Kidney (tissue), 14 donors: ENCODE measurements around the gene TTBK2. TPM values are rescaled to one million over a fixed set of nuclear protein-coding genes. Genes with fewer than 3 reads are reported as not detected.

Experiments
- DNase-seq, 5 donors: peaks; one replicate each; pipeline ENCODE4 v3.0.0-alpha.2; 2013 to 2020
- FAIRE-seq: peaks from 2 replicates; lab custom pipeline; 2012; peaks lifted over from hg19 to GRCh38; lab: Jason Lieb, UNC
- H3K27ac ChIP-seq, 2 donors: one replicate each; pipeline ENCODE4 v1.7.0; 2013; ENCODE audit warnings: low read depth in 2 of 2, low read length in 2 of 2, inconsistent platforms in 1 of 2
- H3K27me3 ChIP-seq: one replicate; pipeline ENCODE4 v1.7.1; 2013; ENCODE audit warnings: low read length, inconsistent platforms; ENCODE audit not compliant: control insufficient read depth, insufficient read depth
- H3K36me3 ChIP-seq, 3 donors: one replicate each; pipeline versions ENCODE4 v1.7.0 to v1.7.1; 2013; ENCODE audit warnings: low read length in 3 of 3, control low read depth in 1 of 3, inconsistent platforms in 1 of 3; ENCODE audit not compliant: insufficient read depth in 3 of 3, control insufficient read depth in 2 of 3
- H3K4me1 ChIP-seq, 3 donors: one replicate each; pipeline versions ENCODE4 v1.7.0 to v1.7.1; 2013; ENCODE audit warnings: low read length in 3 of 3, inconsistent platforms in 1 of 3, low read depth in 1 of 3; ENCODE audit not compliant: control insufficient read depth in 2 of 3, insufficient read depth in 2 of 3
- H3K4me3 ChIP-seq, 3 donors: one replicate each; pipeline versions ENCODE4 v1.7.0 to v1.8.1; 2013; ENCODE audit warnings: low read length in 3 of 3, control low read depth in 1 of 3, inconsistent platforms in 1 of 3
- H3K9ac ChIP-seq, 3 donors: one replicate each; pipeline versions ENCODE4 v1.7.0 to v1.7.1; 2013; ENCODE audit warnings: low read length in 3 of 3, control low read depth in 1 of 3, inconsistent platforms in 1 of 3
- H3K9me3 ChIP-seq, 3 donors: one replicate each; pipeline versions ENCODE4 v1.7.0 to v1.7.1; 2013; ENCODE audit warnings: low read length in 3 of 3, control low read depth in 1 of 3, inconsistent platforms in 1 of 3; ENCODE audit not compliant: control insufficient read depth in 2 of 3, insufficient read depth in 1 of 3
- CTCF ChIP-seq: IDR thresholded peaks from 3 replicates; pipeline ENCODE4 v1.5.1; 2012; ENCODE audit warnings: mild to moderate bottlenecking, moderate library complexity, borderline replicate concordance; ENCODE audit not compliant: insufficient read depth; ENCODE audit errors: extremely low read depth
- intact Hi-C: fragments of 100-400 bp; cut with DNase I; formaldehyde crosslinking; loops from one replicate; pipeline ENCODE4 v1.11.1; 2022
- polyA plus RNA-seq: library from polyadenylated mRNA; stranded (reverse); fragments of 350-450 nt; fragmentation: Illumina TruSeq; extraction: RNeasy Lipid Tissue Mini Kit (QIAGEN cat#74804); gene quantifications from one replicate; pipeline ENCODE4 v1.2.3, GENCODE V29; 2014; ENCODE audit warnings: low read depth, low replicate concordance; ENCODE audit not compliant: insufficient read depth
- total RNA-seq: library from RNA; stranded (reverse); fragmentation: NEBNext Ultra II Directional; extraction: Animal tissue kit (Norgen Biotek cat#: 25700); gene quantifications from one replicate; pipeline ENCODE4 v1.2.1, GENCODE V29; 2021
- donor health status: control.
- donor health status: control.
- donor health status: control.
- donor health status: control.
- donor health status: control.
- donor health status: DM: yes; HTN: yes; CAD: no.
- donor health status: Normal renal cell carcinoma (clear cell type).

The TTBK2 gene
- total and polyA plus RNA-seq, 2 donors from 2014 or later = 1.9 to 19.1 TPM

GRCh38 chr15:42849836-42850235 lies 70.7 kb downstream of the TTBK2 start:
- TF ChIP-seq CTCF = no peak
- FAIRE-seq (no peak), DNase-seq (no peak)
- Histone ChIP-seq H3K9me3 (no peaks in the 10 kb centered on the region), H3K9ac (no peak overlapping the region), H3K4me1 (no peaks in the 10 kb centered on the region), H3K27ac (no peak overlapping the region), H3K4me3 (no peak overlapping the region), H3K36me3 (no peaks in the 10 kb centered on the region), H3K27me3 (no peaks in the 10 kb centered on the region)
- intact Hi-C loops = no loop called here

GRCh38 chr15:42848846-42849245 lies 71.7 kb downstream of the TTBK2 start:
- DNase-seq (no peak), FAIRE-seq (no peak)
- intact Hi-C loops = no loop called here
- Histone ChIP-seq H3K4me1 (no peaks in the 10 kb centered on the region), H3K27me3 (no peaks in the 10 kb centered on the region), H3K9ac (no peak overlapping the region), H3K36me3 (no peaks in the 10 kb centered on the region), H3K9me3 (peaks cover 0 to 3% (median 0%) of the 10 kb centered on the region in 3 donors), H3K4me3 (no peak overlapping the region), H3K27ac (no peak overlapping the region)
- no peak for TF ChIP-seq CTCF

GRCh38 chr15:42846647-42847046 lies 73.9 kb downstream of the TTBK2 start:
- peaks cover 0 to 6% (median 0%) of the 10 kb centered on the region in 3 donors for H3K9me3 ChIP-seq
- no peak overlapping the region for H3K9ac ChIP-seq
- DNase-seq (no peak), FAIRE-seq (no peak)
- no peaks in the 10 kb centered on the region for H3K4me1 ChIP-seq
- no peak for TF ChIP-seq CTCF
- H3K27ac ChIP-seq = no peak overlapping the region
- no peaks in the 10 kb centered on the region for H3K27me3 ChIP-seq
- no peak overlapping the region for H3K4me3 ChIP-seq
- no peaks in the 10 kb centered on the region for H3K36me3 ChIP-seq
- intact Hi-C loops = no loop called here

GRCh38 chr15:42845581-42845980 lies 75.0 kb downstream of the TTBK2 start:
- Histone ChIP-seq H3K9ac (no peak overlapping the region), H3K4me1 (no peaks in the 10 kb centered on the region), H3K27me3 (no peaks in the 10 kb centered on the region), H3K27ac (no peak overlapping the region), H3K36me3 (no peaks in the 10 kb centered on the region), H3K9me3 (peaks cover 0 to 6% (median 0%) of the 10 kb centered on the region in 3 donors), H3K4me3 (no peak overlapping the region)
- intact Hi-C loops = no loop called here
- FAIRE-seq (no peak), DNase-seq (no peak)
- TF ChIP-seq CTCF = no peak
